Duodenal mucosa (tissue), 2 donors: ENCODE results near the gene PRKG1.

Experiments used
- H3K27ac ChIP-seq: one replicate; pipeline ENCODE4 v1.7.0; 2013; ENCODE audit warnings: low read depth, low read length
- H3K27me3 ChIP-seq, 2 donors: one replicate each; pipeline ENCODE4 v1.7.0; 2013; ENCODE audit warnings: low read length in 2 of 2, control low read depth in 1 of 2; ENCODE audit not compliant: insufficient read depth in 2 of 2, control insufficient read depth in 1 of 2
- H3K36me3 ChIP-seq, 2 donors: one replicate each; pipeline ENCODE4 v1.7.0; 2013; ENCODE audit warnings: low read length in 2 of 2, control low read depth in 1 of 2; ENCODE audit not compliant: insufficient read depth in 2 of 2, control insufficient read depth in 1 of 2
- H3K4me1 ChIP-seq, 2 donors: one replicate each; pipeline ENCODE4 v1.7.0; 2013; ENCODE audit warnings: low read length in 2 of 2, control low read depth in 1 of 2; ENCODE audit not compliant: insufficient read depth in 2 of 2, control insufficient read depth in 1 of 2
- H3K4me3 ChIP-seq, 2 donors: one replicate each; pipeline ENCODE4 v1.7.0; 2013; ENCODE audit warnings: low read length in 2 of 2, low read depth in 1 of 2
- H3K9ac ChIP-seq, 2 donors: one replicate each; pipeline ENCODE4 v1.7.0; 2013; ENCODE audit warnings: low read length in 2 of 2, low read depth in 1 of 2
- H3K9me3 ChIP-seq, 2 donors: one replicate each; pipeline ENCODE4 v1.7.0; 2013; ENCODE audit warnings: low read length in 2 of 2, control low read depth in 1 of 2; ENCODE audit not compliant: control insufficient read depth in 1 of 2

PRKG1 gene

DNA sequence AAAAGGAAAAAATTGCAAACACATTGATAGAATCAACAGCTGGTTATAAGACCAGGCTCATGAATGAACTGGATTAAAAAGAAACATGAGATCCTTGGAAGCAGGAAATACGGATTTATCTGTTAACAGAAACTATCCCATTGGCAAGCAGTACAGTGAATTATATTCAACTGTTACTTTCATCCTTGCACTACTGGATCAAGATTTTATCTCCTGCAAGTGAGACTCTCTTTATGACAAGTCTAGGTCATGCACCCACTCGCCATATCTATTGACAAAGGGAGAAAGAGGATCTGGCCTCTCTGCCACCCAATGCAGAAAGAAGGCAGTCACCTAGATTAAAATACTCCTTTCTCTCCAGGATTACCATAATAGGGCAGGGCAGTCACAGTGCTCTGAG is 583.7 kb downstream of the PRKG1 start:
- Histone ChIP-seq H3K4me1 (no peaks in the 10 kb centered on the region), H3K27ac (no peak overlapping the region), H3K27me3 (no peaks in the 10 kb centered on the region), H3K4me3 (no peak overlapping the region), H3K9ac (no peak overlapping the region), H3K9me3 (no peaks in the 10 kb centered on the region), H3K36me3 (no peaks in the 10 kb centered on the region)

DNA sequence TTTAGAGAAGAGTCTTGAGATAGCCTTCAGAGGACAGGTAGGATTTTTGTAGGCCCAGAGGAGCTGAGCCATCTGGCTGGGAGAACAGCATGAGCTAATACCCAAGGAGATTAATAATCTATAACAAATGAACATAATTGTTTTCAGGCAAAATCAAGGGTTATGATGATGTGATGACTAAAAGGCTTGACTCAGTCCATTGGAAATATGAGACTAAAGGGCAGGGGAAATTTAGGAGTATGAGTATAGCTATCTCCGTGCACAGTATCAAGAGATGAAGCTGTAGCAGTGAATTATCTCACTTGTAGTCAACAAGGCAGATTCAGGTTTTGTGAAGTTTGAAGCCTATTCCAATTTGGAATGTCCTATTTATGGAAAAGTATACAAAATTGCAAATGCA is 585.1 kb downstream of the PRKG1 start:
- Histone ChIP-seq H3K9me3 (no peaks in the 10 kb centered on the region), H3K4me3 (no peak overlapping the region), H3K27ac (no peak overlapping the region), H3K27me3 (no peaks in the 10 kb centered on the region), H3K9ac (no peak overlapping the region), H3K36me3 (no peaks in the 10 kb centered on the region), H3K4me1 (no peaks in the 10 kb centered on the region)

- Histone ChIP-seq H3K27me3 (no peaks in the 10 kb centered on the region), H3K4me3 (no peak overlapping the region), H3K9ac (no peak overlapping the region), H3K27ac (no peak overlapping the region), H3K9me3 (no peaks in the 10 kb centered on the region), H3K4me1 (no peaks in the 10 kb centered on the region), H3K36me3 (no peaks in the 10 kb centered on the region)
Measured at GRCh38 chr10:51663086-51663485, 588.8 kb downstream of the PRKG1 start.

DNA sequence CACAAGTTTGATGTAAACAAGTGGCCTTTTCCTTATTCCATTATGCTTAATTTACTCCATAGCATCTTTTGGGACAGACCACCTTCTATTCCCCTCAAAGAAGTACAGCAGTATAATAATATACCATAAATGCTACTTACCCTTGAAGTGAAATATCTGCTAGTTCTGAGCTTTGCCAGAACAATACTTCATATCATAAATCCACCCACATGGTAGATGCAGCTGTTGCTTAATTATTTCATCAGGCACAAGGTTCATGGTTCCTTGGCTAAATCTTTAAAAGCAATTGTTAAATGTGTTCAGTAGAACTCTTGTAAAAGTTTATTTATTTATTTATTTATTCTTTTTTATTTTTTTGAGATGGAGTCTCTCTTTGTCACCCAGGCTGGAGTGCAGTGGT is 592.2 kb downstream of the PRKG1 start:
- H3K27ac ChIP-seq = no peak overlapping the region
- H3K9ac ChIP-seq = no peak overlapping the region
- H3K4me1 ChIP-seq = no peaks in the 10 kb centered on the region
- no peaks in the 10 kb centered on the region for H3K9me3 ChIP-seq
- H3K36me3 ChIP-seq = no peaks in the 10 kb centered on the region
- H3K27me3 ChIP-seq = no peaks in the 10 kb centered on the region
- no peak overlapping the region for H3K4me3 ChIP-seq

DNA sequence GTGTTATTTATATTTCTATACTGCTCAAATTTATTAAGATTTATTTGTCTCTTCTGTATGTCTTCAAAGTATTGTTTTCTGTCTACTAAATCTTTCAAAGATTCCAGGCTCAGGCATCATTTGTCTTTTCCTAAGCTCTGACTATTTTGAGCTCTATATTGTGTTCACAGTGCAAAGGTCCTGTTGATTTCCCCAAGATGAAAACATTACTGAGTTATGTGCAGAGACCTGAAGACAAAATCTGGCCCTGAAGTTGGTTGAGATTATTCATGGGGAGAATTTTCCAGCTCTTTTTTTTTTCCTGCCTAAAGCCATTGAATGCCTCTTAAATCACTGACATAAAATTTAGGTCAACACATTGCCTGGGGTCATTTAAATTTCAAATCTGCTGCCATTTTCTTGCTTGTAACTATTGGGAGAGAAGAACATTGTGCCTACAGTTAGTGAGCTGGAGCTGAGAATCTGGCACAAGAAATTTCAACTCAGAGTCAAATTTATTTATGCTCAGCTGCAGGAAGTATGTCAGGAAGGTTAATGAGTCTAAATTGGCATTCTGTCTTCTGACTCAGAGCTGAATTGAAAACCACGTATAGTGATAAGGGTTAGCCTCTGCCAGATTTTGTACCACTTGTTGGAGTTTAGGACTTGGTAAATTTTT is 593.5 kb downstream of the PRKG1 start:
- no peak overlapping the region for H3K27ac ChIP-seq
- H3K36me3 ChIP-seq = no peaks in the 10 kb centered on the region
- no peaks in the 10 kb centered on the region for H3K27me3 ChIP-seq
- no peak overlapping the region for H3K9ac ChIP-seq
- H3K4me3 ChIP-seq = no peak overlapping the region
- H3K9me3 ChIP-seq = no peaks in the 10 kb centered on the region
- H3K4me1 ChIP-seq = no peaks in the 10 kb centered on the region

DNA sequence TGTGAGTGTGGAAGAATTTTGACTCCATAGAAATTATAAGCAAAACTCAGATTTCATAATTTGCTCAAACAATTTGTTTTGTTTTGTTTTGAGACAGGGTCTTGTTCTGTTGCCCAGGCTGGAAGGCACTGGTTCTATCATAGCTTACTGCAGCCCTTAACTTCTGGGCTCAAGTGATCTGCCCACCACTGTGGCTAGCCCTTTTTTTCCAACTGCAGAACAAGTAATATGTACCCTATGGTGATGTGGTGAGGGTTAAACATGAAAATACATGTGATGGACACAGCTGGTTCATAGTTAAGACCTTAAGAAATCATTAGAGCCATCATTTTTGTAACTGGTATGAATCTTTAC is 594.0 kb downstream of the PRKG1 start:
- H3K27me3 ChIP-seq = no peaks in the 10 kb centered on the region
- no peak overlapping the region for H3K9ac ChIP-seq

GRCh38 chr10:51669041-51669440 is 594.8 kb downstream of the PRKG1 start:
- H3K9me3 ChIP-seq = no peaks in the 10 kb centered on the region
- no peak overlapping the region for H3K4me3 ChIP-seq
- H3K36me3 ChIP-seq = no peaks in the 10 kb centered on the region
- H3K27ac ChIP-seq = no peak overlapping the region
- no peaks in the 10 kb centered on the region for H3K4me1 ChIP-seq
- H3K9ac ChIP-seq = no peak overlapping the region
- H3K27me3 ChIP-seq = no peaks in the 10 kb centered on the region

More for the DNA sequence above, 594.0 kb downstream of the PRKG1 start:
- H3K9me3 ChIP-seq = no peaks in the 10 kb centered on the region
- no peaks in the 10 kb centered on the region for H3K4me1 ChIP-seq
- no peak overlapping the region for H3K27ac ChIP-seq
- no peaks in the 10 kb centered on the region for H3K36me3 ChIP-seq
- H3K4me3 ChIP-seq = no peak overlapping the region

GRCh38 chr10:51672039-51672535 is 597.8 kb downstream of the PRKG1 start:
- Histone ChIP-seq H3K9me3 (no peaks in the 10 kb centered on the region), H3K9ac (no peak overlapping the region), H3K4me3 (no peak overlapping the region), H3K27me3 (no peaks in the 10 kb centered on the region), H3K36me3 (no peaks in the 10 kb centered on the region), H3K27ac (no peak overlapping the region), H3K4me1 (no peaks in the 10 kb centered on the region)

DNA sequence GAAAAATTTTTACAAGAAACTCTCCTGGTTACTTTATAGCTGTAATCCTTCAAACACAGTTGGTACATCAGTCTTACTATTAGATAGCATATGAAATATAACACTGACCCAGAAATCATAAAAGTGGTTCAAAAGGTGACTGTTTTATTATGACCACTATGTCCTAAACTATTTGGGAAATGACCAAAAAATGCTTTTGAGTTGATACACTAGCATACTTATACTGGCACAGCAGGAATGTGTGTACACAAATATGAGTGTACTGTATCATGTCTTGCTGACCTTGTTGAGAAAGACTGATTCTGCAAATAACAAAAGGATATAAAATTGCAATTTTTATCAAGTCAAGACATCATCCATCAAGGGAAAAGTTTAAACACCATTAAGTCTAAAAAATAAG is 600.8 kb downstream of the PRKG1 start:
- H3K9me3 ChIP-seq = no peaks in the 10 kb centered on the region
- H3K27me3 ChIP-seq = no peaks in the 10 kb centered on the region
- H3K27ac ChIP-seq = no peak overlapping the region
- no peak overlapping the region for H3K4me3 ChIP-seq
- no peaks in the 10 kb centered on the region for H3K36me3 ChIP-seq
- H3K9ac ChIP-seq = no peak overlapping the region
- H3K4me1 ChIP-seq = no peaks in the 10 kb centered on the region

GRCh38 chr10:51679841-51680240 is 605.6 kb downstream of the PRKG1 start:
- no peak overlapping the region for H3K9ac ChIP-seq
- H3K27me3 ChIP-seq = no peaks in the 10 kb centered on the region
- H3K4me3 ChIP-seq = no peak overlapping the region
- no peak overlapping the region for H3K27ac ChIP-seq
- H3K4me1 ChIP-seq = no peaks in the 10 kb centered on the region
- H3K9me3 ChIP-seq = no peaks in the 10 kb centered on the region
- H3K36me3 ChIP-seq = no peaks in the 10 kb centered on the region
